Stimulated activated CD4-positive, alpha-beta T cell treated with anti-CD3 and anti-CD28 coated beads, Interleukin-1b, Interleukin-23, amount 100 ng/mL, for 4 hours (primary cell): ENCODE measurements around the gene MBD3L2.
A peak's percentile ranks its signal among the peaks of the same experiment; 100 is the strongest.
"Not testable (repeated sequence)": the region's sequence is repeated elsewhere in the genome, so short reads cannot be mapped to it uniquely, and the experiment has no call there.

ENCODE experiments used
- DNase-seq, 2 donors: peaks; one replicate each; pipeline ENCODE4 v3.0.0-alpha.2; 2020; ENCODE audit warnings: low read depth in 2 of 2

The MBD3L2 gene

GRCh38 chr19:7059977-7060376, 10.9 kb downstream of the MBD3L2 start:
- DNase-seq: not testable (repeated sequence)

GRCh38 chr19:7063339-7063738, 14.2 kb downstream of the MBD3L2 start:
- DNase-seq: no peak

GRCh38 chr19:7063764-7064418, 14.8 kb downstream of the MBD3L2 start:
- DNase-seq: no peak

DNA sequence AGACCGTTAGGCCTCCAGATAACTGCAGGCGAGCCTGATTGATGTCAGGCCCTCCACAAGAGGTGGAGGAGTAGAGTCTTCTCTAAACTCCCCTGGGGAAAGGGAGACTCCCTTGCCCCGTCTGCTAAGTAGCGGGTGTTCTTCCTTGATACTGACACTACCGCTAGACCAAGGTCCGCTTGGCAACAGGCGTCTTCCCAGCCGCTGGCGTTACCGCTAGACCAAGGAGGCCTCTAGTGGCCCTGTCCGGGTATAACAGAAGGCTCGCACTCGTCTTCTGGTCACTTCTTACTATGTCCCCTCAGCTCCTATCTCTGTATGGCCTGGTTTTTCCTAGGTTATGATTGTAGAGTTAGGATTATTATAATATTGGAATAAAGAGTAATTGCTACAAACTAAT, 18.0 kb downstream of the MBD3L2 start:
- not testable (repeated sequence) for DNase-seq

GRCh38 chr19:7067716-7068115, 18.6 kb downstream of the MBD3L2 start:
- DNase-seq: no peak

DNA sequence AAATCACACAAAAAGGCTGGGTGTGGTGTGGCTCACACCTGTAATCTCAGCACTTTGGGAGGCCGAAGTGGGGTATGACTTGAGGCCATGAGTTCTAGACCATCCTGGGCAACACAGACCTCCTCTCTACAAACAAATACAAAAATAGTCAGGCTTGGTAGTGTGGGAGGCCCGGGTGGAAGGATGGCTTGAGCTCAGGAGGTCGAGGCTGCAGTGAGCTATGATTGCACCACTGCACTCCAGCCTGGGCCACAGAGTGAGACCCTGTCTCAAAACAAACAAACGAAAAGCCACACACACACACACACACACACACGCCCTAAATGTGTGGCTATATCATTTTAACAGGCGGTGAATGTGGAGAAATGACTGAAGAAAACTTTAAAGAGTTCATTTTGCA, 19.5 kb downstream of the MBD3L2 start:
- no peak for DNase-seq

DNA sequence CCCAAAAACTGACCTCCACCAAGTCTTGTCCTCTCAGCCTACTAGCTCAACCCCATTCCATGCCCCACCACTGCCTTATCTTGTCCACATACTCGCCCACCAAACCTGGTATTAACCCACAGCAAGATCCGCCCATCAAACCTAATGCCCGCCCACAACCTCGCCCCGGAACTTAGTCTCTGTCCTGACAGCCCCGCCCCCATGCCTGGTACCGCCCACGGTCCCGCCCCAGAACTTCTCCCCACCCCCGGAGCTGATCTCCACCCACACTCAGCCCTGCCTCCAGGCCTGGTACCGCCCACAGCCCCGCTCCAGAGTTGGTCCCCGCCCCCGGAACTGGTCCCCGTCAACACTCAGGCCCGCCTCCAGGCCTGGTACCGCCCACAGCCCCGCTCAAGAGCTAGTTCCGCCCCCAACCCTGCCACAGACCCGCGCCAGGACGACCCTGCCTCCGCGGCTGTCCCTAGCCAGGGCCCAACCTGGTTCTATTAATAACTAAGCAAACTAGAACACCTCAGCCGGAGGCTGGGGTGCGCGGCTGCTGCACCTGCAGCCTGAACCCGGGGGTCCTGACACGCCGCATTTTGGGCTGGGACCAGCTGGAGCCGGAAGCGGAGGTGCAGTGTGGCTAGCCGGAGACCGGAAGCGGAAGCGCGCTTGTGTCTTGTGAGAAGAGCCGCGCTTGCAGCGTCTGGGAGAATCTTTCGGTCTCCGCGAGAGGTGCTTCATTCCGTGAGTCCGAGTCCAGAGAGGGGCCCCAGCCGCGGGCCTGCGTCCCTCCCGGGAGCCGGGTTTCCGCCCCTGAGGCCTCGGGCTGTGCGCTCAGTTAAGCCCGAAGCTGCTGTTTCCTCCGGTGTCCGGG, 20.2 kb downstream of the MBD3L2 start, which contains the start of gene ZNF557:
TSS of gene ZNF557 (plus strand) at position 662 of the 862 bp plus-strand sequence. CDS start 5,372 bp downstream, outside the sequence.
- peak; percentile 98 to 99 for DNase-seq

GRCh38 chr19:7069904-7070226, 20.7 kb downstream of the MBD3L2 start:
- no peak for DNase-seq

DNA sequence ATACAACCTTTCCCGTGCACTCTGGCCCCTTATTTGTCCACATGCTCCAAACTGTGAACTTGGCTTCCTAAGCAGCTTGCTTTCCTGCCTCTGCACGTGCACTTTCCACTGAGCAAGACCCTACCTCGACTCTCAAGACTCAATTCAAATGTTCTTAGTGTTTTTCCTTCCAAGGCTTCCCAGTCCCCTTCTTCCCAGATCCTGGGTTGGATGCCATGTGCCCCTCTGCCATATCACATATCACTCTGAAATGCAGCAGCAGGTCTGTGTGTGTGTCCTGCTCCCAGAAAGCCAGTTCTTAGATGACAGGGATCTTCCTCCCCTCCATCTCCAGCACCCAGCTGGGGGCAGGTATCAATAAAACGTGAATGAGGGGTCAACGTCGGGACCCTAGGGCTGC, 23.4 kb downstream of the MBD3L2 start:
- no peak for DNase-seq

GRCh38 chr19:7074705-7075282, 25.7 kb downstream of the MBD3L2 start:
- no peak for DNase-seq

- DNase-seq: no peak
These were observed 27.0 kb downstream of the MBD3L2 start for GRCh38 chr19:7076151-7076550.

DNA sequence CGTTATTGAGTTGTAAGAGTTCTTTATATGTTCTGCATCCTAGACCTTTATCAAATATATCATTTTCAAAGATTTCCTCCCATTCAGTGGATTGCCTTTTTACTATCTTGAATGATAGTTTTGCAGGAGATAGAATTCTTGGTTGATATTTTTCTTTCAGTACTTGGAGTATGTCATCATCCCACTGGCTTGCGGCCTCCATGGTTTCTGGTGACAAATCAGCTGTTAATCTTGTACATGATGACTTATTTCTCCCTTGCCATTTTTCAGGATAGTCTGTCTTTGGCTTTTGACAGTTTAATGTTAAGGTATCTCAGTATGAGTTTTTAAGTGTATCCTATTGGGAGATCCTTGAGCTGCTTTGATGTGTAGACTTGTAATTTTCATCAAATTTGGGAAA, 28.9 kb downstream of the MBD3L2 start:
- DNase-seq: no peak

DNA sequence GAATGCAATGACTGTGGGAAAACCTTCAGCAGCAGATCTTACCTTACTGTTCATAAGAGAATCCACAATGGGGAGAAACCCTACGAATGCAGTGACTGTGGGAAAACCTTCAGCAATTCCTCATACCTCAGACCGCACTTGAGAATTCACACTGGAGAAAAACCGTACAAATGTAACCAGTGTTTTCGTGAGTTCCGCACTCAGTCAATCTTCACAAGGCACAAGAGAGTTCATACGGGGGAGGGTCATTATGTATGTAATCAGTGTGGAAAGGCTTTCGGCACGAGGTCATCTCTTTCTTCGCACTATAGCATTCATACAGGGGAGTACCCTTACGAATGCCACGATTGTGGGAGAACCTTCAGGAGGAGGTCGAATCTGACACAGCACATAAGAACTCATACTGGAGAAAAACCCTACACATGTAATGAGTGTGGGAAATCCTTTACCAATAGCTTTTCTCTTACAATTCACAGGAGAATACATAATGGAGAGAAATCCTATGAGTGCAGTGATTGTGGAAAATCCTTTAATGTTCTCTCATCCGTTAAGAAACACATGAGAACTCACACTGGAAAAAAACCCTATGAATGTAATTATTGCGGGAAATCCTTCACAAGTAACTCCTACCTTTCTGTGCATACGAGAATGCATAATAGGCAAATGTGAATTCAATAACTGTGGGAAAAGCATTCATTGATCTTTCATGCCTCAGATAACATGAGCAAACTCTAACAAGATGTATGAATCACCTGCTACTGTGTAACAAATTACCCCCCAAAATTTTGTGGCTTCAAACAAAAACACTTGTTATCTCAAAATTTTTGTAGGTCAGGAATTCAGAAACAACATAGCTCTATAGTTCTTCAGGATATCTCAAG, 34.2 kb downstream of the MBD3L2 start:
- DNase-seq: no peak

- no peak for DNase-seq
These were observed 39.9 kb downstream of the MBD3L2 start for GRCh38 chr19:7088999-7089398.

GRCh38 chr19:7098096-7098495, 49.0 kb downstream of the MBD3L2 start:
- DNase-seq: no peak

DNA sequence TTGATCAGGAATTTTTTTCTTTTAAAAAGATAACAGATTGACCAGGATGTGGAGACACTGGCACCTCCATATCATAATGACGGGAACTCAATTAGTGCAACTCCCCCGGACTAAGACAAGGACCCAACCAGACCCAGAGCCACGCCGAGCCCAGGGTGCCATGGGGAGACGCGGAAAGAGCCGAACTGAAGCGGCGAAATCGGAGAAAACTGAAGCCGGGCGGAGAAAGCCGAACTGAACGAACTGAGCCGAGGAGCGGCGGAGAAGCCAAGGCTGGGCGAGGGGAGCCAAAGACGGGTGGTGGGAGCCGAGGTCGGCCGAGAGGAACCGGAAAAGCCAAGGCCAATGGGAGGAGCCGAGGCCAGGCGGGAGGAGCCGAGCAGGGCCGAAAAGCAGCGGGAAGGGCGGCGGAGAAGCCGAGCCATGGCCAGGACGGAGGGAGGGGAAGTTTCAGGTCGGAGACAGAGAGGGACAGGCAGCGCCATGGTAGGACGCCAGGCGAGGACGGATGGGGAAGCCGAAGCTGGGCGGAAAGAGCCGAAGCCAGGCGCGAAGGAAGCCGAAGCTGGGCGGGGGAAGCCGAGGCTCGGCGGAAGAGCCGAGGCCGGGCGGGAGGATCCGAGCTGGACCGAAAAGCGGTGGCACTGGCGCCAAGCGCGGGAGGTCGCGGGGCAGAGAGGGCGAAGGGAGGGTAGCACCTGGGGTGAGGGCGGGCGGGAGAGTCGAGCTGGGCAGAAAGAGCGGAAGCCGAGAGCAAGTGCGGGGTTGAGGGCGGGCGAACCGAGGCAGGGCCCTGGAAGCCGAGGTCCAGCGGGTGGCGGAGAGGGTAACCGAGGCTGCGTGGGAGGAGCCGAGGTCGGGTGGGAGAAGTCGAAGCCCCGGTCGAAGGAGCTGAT, 49.8 kb downstream of the MBD3L2 start:
- DNase-seq: peak; percentile 75 to 87

DNA sequence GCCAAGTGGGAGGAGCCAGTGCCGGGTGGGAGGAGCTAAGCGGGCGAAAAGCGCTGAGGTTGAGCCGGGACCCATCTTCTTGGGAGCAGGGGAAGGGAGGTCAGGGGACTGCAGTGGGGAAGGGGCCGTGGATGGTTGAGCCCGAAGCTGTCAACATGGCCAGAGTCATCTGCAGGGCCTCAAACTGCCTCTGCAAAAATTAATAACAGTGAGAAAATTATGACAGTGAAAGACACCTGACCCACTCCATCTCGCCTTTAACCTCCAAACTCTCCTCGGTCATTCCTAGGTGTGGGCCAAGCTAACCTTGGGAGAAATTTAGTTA, 50.4 kb downstream of the MBD3L2 start:
- DNase-seq: peak in 1 of 2 donors; percentile 75
